Pons (tissue), 1 donor: Measurements from ENCODE around the gene CENPF.
"Not testable (repeated sequence)": the region's sequence is repeated elsewhere in the genome, so short reads cannot be mapped to it uniquely, and the experiment has no call there.

Source experiments
- DNase-seq: peaks from one replicate; pipeline ENCODE4 v3.0.0-alpha.2; 2016; ENCODE audit warnings: low spot score

The CENPF gene

GRCh38 chr1:214658785-214659184 is 55.8 kb downstream of the CENPF start:
- no peak for DNase-seq

DNA sequence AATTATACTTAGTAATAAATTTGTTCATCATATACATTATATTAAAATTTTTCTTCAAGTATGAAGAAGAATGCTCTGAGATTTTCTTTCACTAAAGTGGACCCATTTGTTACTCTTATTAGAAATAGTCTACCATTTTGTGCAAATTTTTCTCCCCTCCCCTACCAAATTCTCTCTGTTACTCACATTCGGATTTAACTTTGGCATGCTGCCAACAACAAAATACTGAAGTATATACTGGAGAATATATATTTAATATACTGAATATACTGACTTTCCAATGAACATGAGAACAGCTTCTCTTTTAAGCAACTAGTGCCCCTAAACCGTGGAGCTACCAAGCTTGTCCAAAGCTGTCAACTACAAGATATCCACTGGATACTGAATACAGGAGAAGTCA is 57.2 kb downstream of the CENPF start:
- DNase-seq: no peak

GRCh38 chr1:214660900-214661299 is 57.9 kb downstream of the CENPF start:
- DNase-seq: peak; percentile 72

DNA sequence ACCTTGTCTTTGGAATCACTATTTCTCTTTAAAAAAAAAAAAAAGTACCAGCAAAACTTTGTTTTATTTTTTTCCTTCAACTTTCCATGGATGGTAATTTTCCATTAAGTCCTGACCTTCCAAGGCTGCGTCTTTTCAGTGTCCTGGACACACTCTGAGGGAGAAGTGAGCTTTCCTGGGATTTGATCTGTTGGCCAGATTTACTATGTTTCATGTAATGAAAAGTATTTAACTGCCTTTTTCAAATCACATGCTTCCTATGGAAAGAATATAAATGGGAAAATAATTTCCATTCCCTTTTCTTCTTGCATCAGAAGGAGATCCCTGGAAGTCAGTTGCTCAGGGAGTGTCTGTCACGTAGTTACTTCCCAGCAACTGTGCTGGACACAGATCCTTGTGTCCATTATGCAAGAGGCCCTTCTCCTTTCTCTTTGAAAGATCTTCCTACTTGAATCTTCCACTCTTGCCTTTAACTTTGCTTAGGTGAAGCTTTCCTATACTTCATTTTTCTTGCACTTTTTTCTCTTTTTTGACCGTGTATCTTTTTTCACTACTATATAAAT is 59.3 kb downstream of the CENPF start:
- DNase-seq: no peak

GRCh38 chr1:214664651-214665433 is 61.8 kb downstream of the CENPF start:
- DNase-seq: no peak

DNA sequence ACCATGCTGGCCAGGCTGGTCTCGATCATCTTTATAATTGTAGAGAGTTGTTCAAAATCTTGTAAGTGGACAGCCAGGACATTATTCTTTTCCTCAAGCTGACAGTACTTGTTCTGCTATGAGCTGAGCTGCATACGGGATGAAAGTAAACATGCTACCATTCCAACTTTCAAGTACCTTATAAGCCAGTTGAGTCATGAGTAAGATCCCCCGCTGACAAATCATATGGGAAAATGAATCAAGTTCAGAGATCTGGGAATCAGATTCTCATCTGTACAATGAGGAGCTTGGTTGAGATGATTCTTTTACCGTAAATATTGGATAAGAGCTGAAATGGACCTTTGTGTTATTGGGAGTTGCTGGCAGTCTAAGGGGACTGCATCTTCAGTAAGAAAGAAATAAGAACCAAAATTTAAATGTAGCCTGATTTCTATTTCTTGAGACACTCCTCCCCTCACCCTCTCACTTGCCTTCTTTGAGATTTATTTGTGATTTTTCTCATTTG is 62.7 kb downstream of the CENPF start:
- DNase-seq: no peak

GRCh38 chr1:214666674-214667073 is 63.7 kb downstream of the CENPF start:
- DNase-seq: no peak

GRCh38 chr1:214670098-214670497 is 67.1 kb downstream of the CENPF start:
- no peak for DNase-seq

DNA sequence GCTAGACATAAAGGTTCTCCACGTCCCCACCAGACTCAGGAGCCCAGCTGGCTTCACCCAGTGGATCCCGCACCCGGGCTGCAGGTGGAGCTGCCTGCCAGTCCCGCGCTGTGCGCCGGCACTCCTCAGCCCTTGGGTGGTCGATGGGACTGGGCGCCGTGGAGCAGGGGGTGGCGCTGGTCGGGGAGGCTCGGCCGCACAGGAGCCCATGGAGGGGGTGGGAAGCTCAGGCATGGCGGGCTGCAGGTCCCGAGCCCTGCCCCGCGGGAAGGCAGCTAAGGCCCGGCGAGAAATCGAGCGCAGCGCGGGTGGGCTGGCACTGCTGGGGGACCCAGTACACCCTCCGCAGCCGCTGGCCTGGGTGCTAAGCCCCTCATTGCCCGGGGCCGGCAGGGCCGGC is 70.0 kb downstream of the CENPF start:
- not testable (repeated sequence) for DNase-seq

- no peak for DNase-seq
These were observed 70.6 kb downstream of the CENPF start for GRCh38 chr1:214673576-214673975.

GRCh38 chr1:214675524-214675923 is 72.5 kb downstream of the CENPF start:
- DNase-seq: not testable (repeated sequence)

DNA sequence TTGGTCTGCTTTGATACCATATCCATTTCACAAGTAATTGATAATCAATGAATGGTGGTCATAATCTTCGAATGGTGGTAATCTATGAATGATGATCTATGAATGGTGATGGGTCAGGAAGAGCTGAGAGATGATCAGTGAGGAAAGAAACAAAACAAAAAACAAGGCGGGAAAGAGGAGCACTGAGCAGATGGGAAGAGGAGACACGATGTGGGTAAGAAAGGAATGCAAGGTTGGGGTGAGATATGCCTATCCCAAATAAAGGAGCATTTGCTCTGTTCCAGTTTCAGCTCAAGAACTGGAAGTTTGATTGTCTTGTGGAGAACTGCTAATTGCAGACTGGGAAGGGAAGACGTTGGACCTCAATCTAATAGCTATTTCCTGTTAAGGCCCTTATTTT is 73.8 kb downstream of the CENPF start:
- DNase-seq: no peak

GRCh38 chr1:214677945-214678344 is 75.0 kb downstream of the CENPF start:
- DNase-seq: no peak

- no peak for DNase-seq
These were observed 75.4 kb downstream of the CENPF start for GRCh38 chr1:214678386-214678785.

GRCh38 chr1:214683621-214684020 is 80.6 kb downstream of the CENPF start:
- DNase-seq: no peak

DNA sequence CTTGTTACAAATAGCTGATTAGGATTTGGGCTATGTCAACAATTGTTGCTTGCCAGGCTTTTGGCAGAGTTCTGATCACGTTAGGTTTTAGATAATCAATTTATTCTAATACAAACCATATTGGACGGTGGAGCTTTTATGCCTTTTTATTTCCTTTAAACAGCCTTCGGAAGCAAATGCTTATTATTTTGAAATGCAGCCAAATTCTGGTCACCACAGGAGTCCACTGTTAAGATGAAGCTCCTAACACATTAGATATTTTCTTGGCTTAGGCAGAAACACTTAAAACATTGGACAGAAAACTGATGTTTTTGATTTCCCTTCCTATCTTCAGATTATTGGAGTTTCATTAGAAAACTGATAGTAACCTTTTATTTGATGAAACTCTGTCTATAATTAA is 82.9 kb downstream of the CENPF start:
- DNase-seq: peak; percentile 6

GRCh38 chr1:214686497-214686896 is 83.5 kb downstream of the CENPF start:
- DNase-seq: no peak

DNA sequence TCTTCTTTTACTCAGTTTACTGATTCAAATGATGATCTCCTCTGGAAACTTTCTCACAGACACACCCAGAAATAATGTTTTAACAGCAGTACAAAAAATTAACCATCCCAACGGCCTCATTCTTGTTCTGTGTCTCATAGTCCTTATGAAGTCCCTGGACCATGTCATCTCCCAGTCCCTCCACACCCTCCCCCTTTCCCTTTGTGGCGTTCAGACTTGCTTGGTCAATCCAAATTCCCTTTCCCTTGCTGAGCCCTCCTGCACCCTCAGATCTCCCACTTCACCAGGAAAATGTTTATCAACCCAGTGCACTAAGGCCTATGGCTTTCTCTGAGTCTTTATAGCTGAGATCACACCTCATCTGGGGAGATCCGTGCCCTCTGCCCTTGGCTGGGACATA is 85.9 kb downstream of the CENPF start:
- DNase-seq: no peak

DNA sequence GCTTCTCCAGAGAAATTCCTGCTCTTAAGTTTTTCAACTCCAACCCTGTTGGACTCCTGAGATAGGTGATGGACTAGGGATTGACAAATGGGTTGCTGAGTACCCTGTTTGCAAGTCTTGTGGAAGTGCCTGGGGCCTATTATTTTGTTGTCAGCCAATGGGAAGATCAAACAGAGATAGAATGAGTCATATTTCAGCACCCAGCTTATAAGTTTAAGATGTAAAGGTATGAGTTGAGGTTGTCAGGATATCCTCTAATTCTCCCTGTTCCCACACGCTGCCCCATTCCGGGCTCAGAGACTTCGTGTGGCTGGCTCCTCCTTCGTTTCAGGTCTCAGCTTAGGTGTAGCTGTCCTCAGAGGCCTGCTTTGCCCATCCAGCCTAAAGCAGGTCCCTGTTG is 91.8 kb downstream of the CENPF start:
- no peak for DNase-seq

DNA sequence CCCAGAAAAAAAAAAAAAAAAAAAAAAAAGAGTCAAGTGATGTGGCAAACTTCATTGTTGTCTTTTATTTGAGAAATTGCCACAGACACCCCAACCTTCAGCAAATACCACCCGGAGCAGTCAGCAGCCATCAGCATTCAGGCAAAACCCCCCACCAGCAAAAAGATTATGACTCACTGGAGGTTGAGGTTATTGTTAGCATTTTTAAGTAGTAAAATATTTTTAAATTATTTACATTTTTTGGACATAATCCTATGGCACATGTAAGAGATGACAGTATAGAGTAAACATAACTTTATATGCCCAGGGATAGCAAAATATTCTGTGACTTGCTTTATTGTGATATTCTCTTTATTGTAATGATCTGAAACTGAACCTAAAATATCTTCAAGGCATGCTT is 95.6 kb downstream of the CENPF start:
- DNase-seq: no peak

- no peak for DNase-seq
These were observed 97.4 kb downstream of the CENPF start for GRCh38 chr1:214700437-214700836.

DNA sequence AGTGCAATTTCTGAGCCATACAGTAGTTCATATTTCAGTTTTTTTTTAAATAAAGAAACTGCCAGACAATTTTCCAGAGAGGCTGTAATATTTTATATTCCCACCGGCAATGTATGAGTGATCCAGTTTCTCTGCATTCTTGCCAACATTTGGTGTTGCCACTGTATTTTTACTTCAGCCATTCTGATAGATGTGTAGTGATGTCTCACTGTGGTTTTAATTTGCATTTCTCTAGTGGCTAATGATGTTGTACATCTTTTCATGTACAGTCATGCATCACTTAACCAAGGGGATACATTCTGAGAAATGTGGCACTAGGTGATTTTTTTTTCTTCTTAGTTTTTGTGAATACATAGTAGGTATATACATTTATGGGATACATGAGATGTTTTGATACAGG is 99.6 kb downstream of the CENPF start:
- DNase-seq: no peak

GRCh38 chr1:214707306-214708087 is 104.5 kb downstream of the CENPF start:
- no peak for DNase-seq
